Raji (cell line): ENCODE data around the gene AFAP1.

Source experiments
- POLR2A ChIP-seq: IDR thresholded peaks from 2 replicates; pipeline ENCODE4 v1.6.1; 2011; ENCODE audit warnings: low read depth, low read length, control low read depth; ENCODE audit not compliant: insufficient read depth

The AFAP1 gene

GRCh38 chr4:7765666-7766065 is 174.0 kb downstream of the AFAP1 start:
- TF ChIP-seq POLR2A = no peak

- TF ChIP-seq POLR2A = no peak
These were observed 175.2 kb downstream of the AFAP1 start for GRCh38 chr4:7764466-7764865.

- no peak for TF ChIP-seq POLR2A
These were observed 175.9 kb downstream of the AFAP1 start for GRCh38 chr4:7763788-7764187.

DNA sequence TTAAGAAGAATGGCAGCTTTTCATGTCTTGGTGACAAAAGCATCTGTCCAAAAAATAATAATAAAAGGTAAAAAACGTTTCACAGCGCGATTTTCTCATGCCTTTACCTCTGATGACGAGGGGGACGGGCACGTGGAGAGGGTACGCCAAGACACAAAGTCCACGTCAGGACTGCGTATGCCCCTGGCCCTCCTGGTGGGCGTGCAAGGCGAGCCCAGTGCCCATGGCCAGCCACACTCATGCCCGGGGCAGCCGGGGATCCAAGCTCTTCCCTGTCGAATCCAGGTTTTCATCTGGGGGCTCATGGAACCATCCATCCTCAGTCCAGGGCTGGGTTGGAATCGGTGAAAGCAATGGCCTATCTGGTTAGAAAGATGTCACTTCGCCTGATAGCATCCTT is 176.6 kb downstream of the AFAP1 start:
- TF ChIP-seq POLR2A = no peak

- TF ChIP-seq POLR2A = no peak
These were observed 177.2 kb downstream of the AFAP1 start for GRCh38 chr4:7762376-7763030.

GRCh38 chr4:7761720-7762119 is 177.9 kb downstream of the AFAP1 start:
- no peak for TF ChIP-seq POLR2A

- TF ChIP-seq POLR2A = no peak
These were observed 178.3 kb downstream of the AFAP1 start for GRCh38 chr4:7761312-7761711.

- TF ChIP-seq POLR2A = no peak
These were observed 179.0 kb downstream of the AFAP1 start for GRCh38 chr4:7760706-7761105.

DNA sequence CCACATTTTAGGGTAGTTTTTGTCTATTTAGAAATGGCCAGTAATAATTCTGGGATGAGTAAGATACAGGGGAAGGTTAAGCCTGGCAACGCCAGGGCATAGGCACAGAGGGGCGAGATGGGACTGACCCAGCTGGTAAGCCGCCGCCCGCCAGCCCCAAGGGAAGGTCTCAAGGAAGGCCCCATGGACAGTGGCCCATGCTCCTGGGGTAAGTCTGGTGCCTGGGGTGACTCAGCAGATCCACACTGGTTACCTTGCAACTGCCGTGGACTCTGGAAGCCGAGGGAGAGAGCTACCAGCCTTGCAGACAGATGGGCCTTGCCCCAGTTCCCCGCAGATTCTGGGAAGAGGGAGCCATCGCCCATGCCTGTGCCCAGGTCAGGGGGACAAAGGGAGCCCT is 179.4 kb downstream of the AFAP1 start:
- TF ChIP-seq POLR2A = no peak

GRCh38 chr4:7759635-7760034 is 180.0 kb downstream of the AFAP1 start:
- TF ChIP-seq POLR2A = no peak

DNA sequence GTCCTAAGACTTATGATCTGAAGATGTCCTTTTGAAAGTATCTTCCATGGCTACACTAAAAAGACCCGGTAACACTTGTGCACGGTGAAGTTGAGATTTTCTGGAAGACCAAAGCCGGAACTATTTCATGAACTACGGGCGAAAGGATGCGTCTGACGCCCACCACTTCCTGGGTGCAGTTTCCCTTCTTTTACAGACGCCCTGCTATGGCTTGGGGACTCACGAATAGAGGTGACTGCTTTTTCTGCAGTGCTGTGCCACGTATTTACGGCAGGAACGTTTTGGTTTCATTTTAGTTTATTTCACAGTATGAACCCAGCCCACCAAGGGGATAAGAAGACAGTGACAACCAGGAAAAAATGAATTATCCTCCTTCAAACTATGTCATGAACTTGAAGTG is 180.4 kb downstream of the AFAP1 start:
- no peak for TF ChIP-seq POLR2A

DNA sequence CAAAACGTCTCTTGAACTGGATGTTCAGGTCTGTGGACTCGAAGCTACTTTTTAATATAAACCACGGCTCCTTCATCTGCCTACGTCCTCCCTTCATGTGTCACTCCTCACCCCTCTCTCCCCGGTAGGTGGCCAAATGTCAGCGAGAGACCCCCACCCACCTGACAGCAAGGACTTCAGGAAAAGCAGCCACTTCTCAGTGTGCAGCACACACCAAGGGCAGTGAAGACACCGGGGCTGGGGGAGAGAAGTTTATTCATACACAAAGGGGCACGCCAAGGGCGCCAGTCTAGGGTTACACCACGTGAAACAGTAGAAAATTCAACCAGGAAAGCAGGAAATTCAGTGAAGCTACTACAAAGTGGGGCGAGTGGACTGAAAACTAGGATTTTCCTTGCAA is 181.2 kb downstream of the AFAP1 start:
- no peak for TF ChIP-seq POLR2A

GRCh38 chr4:7757501-7758471 is 181.9 kb downstream of the AFAP1 start:
- no peak for TF ChIP-seq POLR2A

DNA sequence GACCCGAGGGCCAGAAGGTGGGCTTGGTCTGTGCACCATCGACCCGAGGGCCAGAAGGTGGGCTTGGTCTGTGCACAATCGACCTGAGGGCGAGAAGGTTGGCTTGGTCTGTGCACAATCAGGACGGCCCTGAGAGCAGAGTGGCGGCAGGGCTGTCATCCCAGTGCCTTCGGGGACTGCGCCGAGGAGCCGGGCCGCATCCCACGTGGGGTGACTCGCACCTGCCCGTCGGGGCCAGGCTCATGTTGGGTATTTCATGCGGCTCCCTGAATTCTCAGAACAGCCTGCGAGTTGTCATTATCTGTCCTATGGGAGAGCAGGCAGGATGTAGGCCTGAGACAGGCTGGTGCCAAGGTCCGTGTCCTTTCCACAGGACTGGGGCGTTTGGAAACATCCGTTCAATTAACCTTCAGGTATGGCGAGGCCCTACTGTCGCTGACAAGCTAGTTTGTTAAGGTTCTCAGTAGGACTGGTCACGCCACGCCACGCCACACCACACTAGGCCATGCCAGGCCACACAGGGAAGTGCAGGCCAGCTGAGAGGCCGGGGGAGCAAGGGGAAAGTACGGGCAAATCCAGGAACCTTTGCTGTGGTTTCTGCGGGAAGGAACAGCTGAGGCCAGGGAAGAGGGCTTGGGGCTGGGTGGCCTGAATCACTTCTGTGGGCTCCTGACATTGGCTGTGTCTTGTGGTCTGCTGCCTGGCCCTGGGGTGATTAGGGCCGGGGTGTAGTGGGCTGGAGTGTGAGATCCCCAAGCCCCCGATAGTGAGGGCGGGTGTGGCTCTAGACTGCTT is 182.9 kb downstream of the AFAP1 start:
- TF ChIP-seq POLR2A = no peak

DNA sequence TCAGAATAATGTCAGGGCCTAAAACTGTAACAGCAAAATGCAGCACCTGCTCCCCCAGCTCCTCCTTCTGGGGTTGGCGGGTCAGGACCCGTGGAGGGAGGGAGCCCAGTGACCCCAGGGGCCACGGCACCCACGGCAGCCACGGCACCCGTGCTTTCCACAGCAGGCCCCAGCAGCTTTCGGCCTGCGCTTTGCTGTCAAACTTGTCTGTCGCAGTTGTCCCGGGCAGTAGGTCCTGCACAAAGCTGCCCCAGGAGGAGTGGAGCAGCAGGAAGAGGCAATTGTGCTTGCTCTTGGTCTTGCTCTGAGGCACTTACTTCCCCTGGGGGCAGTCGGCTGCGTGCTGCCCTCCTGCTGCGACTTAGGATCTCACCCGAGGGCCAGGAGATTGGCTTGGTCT is 183.6 kb downstream of the AFAP1 start:
- TF ChIP-seq POLR2A = no peak
